Endometrium (tissue), 2 donors: ENCODE results near the gene POLL.

Experiments used
- FAIRE-seq: peaks from 2 replicates; lab custom pipeline; 2012; peaks lifted over from hg19 to GRCh38; lab: Jason Lieb, UNC
- donor health status: control.
- donor health status: control.

The POLL gene

GRCh38 chr10:101560298-101561067 lies 27.6 kb downstream of the POLL start:
- no peak for FAIRE-seq

GRCh38 chr10:101559596-101560297 lies 28.3 kb downstream of the POLL start:
- FAIRE-seq, result no peak

GRCh38 chr10:101558671-101559595 lies 29.1 kb downstream of the POLL start:
- FAIRE-seq, result no peak

GRCh38 chr10:101558204-101558603 lies 29.9 kb downstream of the POLL start:
- no peak for FAIRE-seq

- no peak for FAIRE-seq
These were observed 30.5 kb downstream of the POLL start for GRCh38 chr10:101557541-101557940.

GRCh38 chr10:101552442-101552841 lies 35.6 kb downstream of the POLL start:
- FAIRE-seq, result no peak

GRCh38 chr10:101550965-101551364 lies 37.1 kb downstream of the POLL start:
- FAIRE-seq, result no peak

- no peak for FAIRE-seq
These were observed 42.2 kb downstream of the POLL start for GRCh38 chr10:101545898-101546297.

GRCh38 chr10:101538446-101538845 lies 49.6 kb downstream of the POLL start:
- FAIRE-seq, result no peak

- no peak for FAIRE-seq
These were observed 51.3 kb downstream of the POLL start for GRCh38 chr10:101536800-101537199.

- no peak for FAIRE-seq
These were observed 52.1 kb downstream of the POLL start for GRCh38 chr10:101535949-101536348.

- no peak for FAIRE-seq
These were observed 58.1 kb downstream of the POLL start for GRCh38 chr10:101529725-101530553.

GRCh38 chr10:101529207-101529606 lies 58.9 kb downstream of the POLL start:
- no peak for FAIRE-seq
